Caki2 (cell line): ENCODE data around the gene TXN2. TPM values are rescaled to one million over a fixed set of nuclear protein-coding genes. Genes with fewer than 3 reads are reported as not detected.

Experiments
- DNase-seq: peaks from one replicate; pipeline ENCODE4 v3.0.0-alpha.2; 2015; ENCODE audit warnings: low read depth
- in situ Hi-C: cut with HindIII; loops from 2 replicates; pipeline ENCODE4 v1.10.0; 2016; ENCODE audit warnings: low sequenced_read_pairs, low pct_unique_long_range_greater_than_20kb, mixed read lengths
- total RNA-seq: library from RNA; depleted of rRNA; stranded (reverse); fragments of >200 nt; shearing (Covaris generic); gene quantifications from 2 replicates; pipeline ENCODE4 v1.2.3, GENCODE V29; 2014; ENCODE audit warnings: low replicate concordance

Gene TXN2
- total RNA-seq, 1 experiment from 2014 or later: 93.9 TPM

DNA sequence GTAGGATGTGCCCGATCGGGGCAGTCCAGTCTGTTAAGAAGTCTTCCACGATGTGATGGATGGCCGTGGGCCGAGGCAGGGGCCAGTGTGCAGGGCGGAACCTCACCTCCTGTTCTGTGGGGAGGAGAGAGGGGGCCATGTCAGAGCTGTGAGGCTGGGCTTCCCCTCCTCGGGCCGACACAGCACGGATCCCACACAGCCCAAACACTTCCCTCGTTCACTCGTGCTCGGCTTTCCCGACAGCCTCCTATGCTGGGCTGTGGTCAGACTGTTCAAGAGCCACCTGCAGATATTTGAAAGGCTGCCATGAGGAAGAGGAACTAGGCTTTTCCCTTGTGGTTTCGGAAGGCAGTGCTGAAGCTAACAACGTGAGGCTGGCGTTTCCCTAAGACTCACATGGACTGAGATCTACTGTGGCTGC is 12.3 kb upstream of the TXN2 start:
- in situ Hi-C loops: no loop called here
- no peak for DNase-seq

DNA sequence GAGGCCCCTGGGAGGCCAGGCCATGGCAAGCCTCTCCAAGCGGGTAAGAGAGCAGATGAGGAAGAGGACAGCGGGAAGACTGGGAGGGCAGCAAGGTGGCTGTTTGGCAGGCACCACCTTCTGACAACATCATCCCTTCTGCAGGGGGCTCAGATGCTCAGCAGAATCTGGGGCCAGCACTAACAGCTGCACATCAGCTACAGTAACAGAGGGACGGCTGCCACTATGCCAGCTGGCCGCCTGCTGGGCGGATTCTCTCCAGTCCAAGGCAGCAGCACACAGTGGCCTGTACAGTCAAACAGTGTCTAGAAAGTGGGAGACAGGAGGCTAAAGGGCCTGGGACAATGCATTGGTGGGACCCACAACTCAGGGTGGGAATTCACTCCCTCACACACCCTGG is 10.7 kb upstream of the TXN2 start:
- in situ Hi-C loops: no loop called here
- DNase-seq: no peak

DNA sequence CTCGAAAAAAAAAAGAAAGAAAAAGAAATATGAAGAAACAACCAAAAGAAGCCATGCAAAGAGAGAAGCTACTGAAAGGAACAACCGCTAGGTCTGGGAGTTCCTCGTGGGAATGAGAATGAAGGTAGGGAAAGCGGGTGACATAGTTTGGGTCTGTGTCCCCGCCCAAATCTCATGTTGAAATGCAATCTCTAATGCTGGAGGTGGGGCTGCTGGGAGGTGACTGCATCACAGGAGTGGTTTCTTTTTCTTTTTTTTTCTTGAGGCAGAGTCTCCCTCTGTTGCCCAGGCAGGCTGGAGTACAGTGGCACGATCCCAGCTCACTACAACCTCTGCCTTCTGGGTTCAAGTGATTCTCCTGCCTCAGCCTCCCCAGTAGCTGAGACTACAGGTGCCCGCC is 9.7 kb upstream of the TXN2 start:
- DNase-seq: peak; percentile 18
- in situ Hi-C loops: no loop called here

DNA sequence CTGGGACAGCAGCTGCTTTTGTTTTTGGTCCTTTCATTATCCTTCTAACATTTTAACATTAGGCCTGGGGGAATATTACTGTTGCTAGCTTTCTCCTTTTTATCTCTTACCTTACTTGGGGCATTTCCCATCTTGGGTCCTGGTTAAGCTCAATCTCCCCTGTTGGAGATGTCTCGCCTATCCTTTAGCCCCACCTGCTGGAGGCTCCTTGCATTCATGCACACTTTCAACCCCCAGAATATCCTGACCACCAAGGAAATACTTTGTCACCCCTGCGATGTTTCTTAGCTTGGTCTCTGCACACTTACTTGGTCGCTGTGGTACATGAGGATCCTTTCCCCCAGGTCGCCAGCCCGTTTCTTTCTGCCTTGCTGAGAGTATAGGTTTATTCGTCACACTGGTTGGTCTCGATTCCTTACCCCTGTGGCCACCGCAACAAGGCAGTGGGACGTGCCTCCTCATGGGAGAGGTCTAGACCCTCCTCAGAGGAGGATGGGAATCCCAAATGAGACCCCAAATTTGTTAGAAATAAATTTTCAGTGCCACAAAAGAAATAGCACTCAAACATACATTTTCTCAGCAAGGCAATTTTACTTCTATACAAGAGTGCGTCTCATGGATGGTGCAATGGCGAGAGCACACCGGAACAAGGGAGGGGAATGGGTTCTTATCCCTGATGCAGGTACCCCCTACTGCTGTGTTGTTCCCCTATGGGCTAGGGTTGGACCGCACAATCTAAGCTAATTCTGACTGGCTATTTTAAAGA is 5.4 kb upstream of the TXN2 start:
- in situ Hi-C loops: no loop called here

DNA sequence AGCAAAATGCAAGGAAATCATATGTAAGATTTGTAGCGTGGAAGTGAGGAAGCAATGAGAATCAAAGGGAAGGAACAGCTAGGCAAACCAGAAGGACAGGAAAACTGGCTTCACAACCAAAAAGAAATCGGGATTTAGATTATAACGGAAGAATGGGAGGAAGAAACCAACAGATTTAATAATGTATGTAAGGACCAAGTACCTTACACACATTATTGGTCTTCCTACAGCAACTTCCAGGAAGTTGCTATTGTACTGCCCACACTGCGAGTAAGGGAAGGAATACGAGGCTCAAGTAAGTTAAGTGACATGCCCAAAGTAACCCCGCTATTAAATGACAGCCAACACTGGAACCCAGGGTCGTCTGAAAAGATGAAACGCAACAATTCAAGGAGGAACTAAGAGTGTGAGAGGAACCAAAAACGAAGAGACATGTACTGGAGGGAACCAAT is 473 bp downstream of the TXN2 start:
- no peak for DNase-seq
- in situ Hi-C loops: no loop called here

More for the DNA sequence above, 5.4 kb upstream of the TXN2 start:
- DNase-seq: peak; percentile 23

DNA sequence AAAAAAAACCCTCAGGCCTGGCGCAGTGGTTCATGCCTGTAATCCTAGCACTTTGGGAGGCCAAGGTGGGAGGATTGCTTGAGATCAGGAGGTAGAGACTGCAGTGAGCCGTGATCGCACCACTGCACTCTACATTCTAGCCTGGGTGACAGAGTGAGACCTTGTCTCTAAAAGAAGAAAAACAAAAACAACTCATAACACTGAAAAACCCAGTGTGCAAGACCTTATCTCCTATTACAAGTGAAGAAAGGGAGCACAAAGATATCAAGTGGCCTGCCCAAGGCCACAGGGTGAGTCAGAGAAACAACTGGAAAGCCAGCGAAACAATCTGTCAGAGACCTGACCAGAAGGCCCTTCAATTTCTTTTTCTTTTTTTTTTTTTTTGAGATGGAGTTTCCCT is 2.5 kb downstream of the TXN2 start:
- DNase-seq: no peak
- in situ Hi-C loops: no loop called here

DNA sequence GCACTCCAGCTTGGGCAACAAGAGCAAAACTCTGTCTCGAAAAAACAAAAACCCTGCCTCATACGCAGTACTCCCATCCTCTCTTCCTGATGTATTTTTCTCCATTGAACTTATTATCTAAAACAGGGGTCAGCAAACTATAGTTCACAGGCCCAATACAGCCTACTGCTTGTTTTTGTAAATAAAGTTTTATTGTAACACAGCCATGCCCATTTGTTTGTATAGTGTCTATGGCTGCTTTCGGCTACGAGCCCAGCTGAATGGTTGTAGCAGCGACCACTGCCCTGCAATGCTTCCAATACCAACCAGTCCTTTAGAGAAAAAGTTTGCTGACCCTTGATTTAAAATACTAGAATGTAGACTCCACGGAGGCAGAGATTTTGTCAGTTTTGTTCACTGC is 6.1 kb downstream of the TXN2 start:
- in situ Hi-C loops: no loop called here

DNA sequence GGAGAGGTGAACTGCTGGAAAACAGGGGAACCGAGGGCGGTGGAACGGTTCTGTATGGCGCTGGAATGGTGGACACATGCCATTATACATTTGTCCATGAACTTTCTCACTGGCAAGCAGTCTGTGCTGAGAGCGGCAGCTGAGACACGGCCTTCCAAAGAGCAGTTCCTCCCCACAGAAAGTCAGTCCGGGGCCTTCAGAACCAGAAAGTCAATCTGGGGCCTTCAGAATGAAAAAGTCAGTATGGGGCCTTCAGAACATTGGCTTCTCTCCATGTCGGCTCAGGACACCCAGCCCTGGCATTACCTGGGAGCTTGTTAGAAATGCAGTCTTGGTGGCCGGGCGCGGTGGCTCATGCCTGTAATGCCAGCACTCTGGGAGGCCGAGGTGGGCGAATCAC is 8.8 kb downstream of the TXN2 start:
- no peak for DNase-seq
- in situ Hi-C loops: no loop called here

More for the DNA sequence above, 6.1 kb downstream of the TXN2 start:
- DNase-seq: no peak

DNA sequence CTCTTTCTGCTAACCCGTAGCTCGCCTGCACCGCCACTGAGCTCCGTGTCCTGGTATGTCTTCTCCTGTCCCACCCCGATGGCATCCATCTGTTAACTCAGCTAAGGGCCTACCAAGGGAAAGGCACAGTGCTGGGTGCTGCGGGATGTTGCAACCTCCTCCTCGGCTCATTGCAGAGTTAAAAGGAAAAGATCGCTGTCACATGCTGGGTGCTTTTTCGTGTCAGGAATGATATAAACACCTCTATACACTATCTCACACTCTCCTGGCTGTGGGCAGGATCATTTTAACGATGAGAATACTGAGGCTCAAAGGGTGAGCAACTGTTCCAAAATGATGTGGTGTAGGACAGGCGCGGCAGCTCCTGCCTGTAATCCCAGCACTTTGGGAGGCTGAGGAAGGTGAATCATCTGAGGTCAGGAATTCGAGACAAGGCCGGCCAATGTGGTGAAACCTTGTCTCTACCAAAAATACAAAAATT is 10.1 kb downstream of the TXN2 start:
- DNase-seq: no peak
- in situ Hi-C loops: no loop called here

DNA sequence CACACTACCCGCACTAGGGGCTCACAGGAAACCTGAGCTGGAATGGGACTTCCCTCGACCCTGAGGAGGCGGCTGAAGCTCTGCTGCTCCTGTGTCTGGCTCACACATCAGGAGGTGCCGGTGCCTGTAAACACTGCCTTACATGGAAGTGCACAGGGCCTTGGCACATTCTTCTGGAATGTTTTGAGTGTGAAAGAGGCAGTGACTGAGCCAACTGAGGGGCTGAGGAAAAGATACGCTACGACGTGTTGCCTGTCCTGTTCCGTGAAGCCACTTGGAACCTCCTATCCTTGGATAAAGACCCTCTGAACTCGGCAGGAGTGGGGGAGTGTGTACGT is 10.5 kb downstream of the TXN2 start:
- DNase-seq: no peak
- in situ Hi-C loops: no loop called here

DNA sequence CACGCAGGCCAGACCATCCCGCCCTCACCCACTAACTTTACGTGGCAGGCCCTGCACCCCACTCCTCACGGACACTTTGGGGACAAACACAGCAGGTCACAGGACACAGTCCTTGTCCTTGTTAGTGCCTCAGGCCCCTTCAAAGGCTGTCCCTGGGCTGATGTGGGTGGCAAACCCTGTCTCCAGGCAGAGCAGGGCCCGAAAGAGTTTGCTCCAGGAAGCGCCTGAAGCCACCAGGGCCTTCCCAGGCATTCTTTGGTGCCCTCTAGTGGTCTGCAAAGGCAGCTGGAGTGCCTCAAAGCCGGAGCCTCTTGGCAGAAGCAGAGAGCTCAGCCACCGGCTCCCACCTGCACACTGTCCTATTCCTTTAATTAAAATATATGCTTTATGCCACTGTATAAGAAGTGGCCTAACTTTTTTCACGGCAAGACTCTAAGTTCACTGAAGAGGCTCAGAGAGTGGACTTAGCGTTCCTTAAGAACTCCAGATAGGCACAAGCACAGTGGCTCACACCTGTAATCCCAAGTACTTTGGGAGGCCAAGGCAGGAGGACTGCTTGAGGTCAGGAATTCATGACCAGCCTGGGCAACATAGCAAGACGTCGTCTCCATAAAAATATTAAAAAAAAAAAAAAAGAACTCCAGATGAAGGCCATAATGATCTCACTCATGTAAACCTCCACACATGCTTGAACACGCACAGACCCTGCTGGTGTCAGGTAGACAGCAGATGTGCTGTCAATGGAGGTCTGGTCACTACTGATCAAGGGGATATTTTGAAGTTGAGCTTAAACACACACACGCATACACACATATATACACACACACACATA is 11.1 kb downstream of the TXN2 start:
- in situ Hi-C loops: no loop called here

DNA sequence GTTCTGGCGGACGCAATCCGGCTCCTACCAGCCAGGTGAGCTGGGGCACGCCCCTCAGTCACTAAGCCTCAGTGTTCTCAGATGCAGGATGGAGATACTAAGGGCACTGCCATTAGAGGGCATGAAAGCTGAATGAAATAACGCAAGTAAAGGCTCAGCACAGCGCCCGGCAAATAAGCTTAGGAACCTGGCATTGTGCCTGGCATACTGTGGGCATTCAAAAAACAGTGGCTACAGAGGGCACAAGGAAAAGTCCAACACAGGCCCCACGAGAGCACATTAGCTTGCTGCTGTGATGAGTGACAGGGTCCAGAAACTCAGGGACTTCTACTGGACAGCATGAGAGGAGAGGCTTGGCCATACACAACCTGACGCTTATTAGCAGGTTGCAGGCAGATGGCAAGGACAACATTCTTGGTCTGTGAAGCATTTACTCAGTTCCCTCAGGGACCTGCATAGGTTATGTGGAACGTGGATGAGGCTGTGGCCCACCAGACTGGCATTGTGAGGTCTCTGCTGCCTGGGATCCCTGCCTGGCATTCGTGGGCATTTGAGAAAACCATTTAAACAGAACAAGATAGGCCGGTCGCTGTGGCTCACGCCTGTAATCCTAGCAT is 12.2 kb downstream of the TXN2 start:
- DNase-seq: no peak
- in situ Hi-C loops: no loop called here

More for the DNA sequence above, 11.1 kb downstream of the TXN2 start:
- peak; percentile 71 for DNase-seq

DNA sequence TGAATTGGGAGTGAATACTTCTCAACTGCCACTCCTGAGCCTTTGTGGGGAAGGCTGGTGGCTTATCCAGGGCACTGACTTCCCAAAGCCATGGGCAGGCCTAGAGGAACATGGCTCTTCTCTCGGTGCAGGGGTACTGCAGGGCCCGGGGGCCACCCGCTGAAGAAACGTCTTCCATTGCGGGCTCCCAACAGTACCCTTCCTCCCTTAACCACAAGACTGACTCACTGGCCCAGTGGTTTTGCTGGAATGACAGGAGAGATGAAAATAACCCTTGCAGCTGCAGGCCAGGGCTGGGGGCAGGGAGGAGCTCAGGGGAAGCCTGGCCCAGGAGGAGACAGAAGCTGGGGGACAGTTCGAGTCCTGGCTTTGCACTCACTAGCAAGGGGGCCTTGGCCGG is 13.5 kb downstream of the TXN2 start:
- DNase-seq: peak; percentile 82
- in situ Hi-C loops: no loop called here

DNA sequence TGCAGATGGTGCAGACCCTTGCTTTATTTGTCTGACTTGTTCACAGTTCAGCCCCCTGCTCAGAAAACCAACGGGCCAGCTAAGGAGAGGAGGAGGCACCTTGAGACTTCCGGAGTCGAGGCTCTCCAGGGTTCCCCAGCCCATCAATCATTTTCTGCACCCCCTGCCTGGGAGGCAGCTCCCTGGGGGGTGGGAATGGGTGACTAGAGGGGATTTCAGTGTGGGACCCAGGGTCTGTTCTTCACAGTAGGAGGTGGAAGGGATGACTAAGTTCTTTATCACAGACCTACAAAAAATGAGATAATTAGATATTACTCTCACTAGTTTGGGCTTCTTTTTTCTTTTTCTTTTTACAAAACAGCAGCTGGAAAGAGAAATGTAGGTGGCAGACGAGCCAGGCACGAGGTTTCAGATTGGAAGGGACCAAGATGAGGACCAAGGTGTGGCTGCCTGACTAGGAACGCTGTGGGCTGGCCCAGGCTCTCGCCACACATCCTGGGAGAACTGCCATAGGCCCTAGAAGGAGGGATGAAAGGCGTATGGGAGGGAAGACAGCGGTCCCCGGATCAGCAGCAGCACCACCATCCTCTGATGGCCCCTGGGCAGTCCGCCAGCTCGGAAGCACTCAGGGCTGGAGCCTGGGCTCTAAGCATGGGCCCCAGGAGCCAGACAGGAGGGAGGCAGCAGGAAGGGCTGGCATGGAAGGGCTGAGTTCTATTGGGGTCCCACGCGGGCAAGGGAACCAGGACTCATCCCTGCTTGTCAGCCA is 14.2 kb downstream of the TXN2 start:
- DNase-seq: peak; percentile 56
- in situ Hi-C loops: no loop called here

DNA sequence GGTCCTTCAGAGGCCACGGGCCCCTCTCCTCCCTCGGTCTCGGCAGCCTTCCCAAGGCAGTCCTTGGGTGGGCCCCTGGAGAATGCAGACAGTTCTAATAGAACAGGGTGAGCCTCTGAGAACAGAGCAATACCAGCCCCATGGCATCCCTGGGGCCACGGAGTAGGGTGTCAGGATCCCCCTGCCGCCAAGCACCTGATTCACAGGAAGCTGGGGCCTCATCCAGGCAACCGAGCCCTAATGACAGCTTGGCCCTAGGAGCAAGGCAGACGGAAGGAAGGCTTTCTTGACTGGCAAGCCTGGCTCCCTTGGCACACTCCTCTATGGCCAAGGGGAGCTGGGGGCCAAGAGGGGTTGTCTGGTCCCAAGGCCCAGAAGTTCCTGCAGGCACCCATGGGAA is 15.2 kb downstream of the TXN2 start:
- no peak for DNase-seq
- in situ Hi-C loops: no loop called here

DNA sequence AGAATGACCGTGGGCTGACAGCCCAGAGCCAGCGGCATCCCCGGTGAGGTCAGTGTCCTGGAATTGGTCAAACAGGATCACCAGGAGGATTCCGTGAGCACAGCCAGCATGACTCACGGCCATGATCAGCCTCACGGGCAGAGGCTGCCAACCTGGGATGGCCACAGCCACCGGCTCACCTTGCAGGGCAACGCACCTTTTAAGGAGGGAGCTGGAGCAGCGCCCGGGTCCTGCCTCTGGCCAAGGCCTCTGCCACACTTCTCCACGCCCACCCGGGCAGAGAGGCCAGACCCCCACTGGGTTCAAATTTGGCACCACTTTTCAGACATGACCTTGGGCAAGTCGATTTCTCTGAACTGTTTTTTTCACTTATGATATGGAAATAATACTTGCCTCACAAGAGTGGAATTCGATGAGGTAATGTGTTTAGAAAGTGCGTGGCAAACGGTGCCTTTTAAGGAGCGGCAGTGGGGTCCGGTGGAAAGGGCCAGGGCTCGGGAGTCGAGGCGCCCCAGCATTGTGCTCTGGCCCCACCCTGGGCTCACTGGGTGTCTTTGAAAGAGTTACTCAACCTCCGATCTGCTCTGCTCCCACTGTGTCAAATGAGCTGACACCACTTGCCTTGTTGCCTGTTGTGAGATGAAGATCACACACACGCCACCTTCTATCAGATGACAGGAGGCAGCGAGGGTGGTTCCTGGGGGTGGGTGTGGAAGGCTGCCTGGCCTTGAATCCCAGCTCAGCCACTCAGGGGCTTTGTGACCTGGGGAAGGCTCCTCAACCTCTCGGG is 16.0 kb downstream of the TXN2 start:
- in situ Hi-C loops: no loop called here
- DNase-seq: peak; percentile 94

DNA sequence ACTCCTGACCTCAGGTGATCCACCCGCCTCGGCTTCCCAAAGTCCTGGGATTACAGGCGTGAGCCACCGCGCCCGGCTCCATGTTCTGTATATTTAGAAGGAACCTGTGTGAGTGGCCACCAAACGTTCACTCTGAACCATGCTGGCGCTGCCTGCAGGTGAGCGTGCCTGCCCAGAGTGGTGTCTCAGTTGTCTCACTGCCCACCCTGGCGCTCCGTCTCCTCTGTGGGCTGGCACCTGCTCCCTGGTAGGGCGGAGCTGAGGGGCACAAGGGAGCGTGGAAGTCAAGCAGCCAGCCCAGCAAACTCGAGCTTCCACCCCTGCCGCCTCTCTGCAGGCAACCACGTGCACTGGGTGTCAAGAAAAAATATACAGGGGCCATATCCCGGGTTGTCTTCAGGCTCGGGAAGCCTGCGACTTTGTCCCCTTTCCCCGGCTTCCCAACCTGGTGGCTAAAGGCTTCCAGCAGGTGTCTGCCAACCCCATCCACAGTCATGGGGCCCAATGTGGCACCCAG is 16.7 kb downstream of the TXN2 start:
- in situ Hi-C loops: no loop called here
- no peak for DNase-seq
